ENCODE data around the gene TAL1.
A peak's percentile ranks its signal among the peaks of the same experiment; 100 is the strongest.
"Not testable (repeated sequence)": the region's sequence is repeated elsewhere in the genome, so short reads cannot be mapped to it uniquely, and the experiment has no call there.

TAL1 gene

GRCh38 chr1:47232187-47232874 lies at the start of gene TAL1:
Gene TAL1 (minus strand): TSS chr1:47232225. CDS start chr1:47225888, 6,337 bp downstream.
- TF ChIP-seq CTCF (IDR thresholded peaks at IDR 0.05) = no peak
- Mint-ChIP-seq H3K9me3 (no peaks in the 10 kb centered on the region), H3K4me1 (peaks cover 23% of the 10 kb centered on the region), H3K27me3 (ENCODE audit: low read depth, poor library complexity) (peaks cover 100% of the 10 kb centered on the region), H3K4me3 (peak within 1 kb of the TSS; percentile 72), H3K27ac (peak within 1 kb of the TSS; percentile 66), H3K36me3 (ENCODE audit: low read depth) (no peaks in the 10 kb centered on the region)
- DNase-seq = peak; percentile 36

GRCh38 chr1:47280142-47280541 lies 48.1 kb upstream of the TAL1 start:
- H3K4me1 Mint-ChIP-seq = no peaks in the 10 kb centered on the region
- no peak overlapping the region for H3K27ac Mint-ChIP-seq
- no peak overlapping the region for H3K4me3 Mint-ChIP-seq
- TF ChIP-seq CTCF (IDR thresholded peaks at IDR 0.05) = no peak
- no peaks in the 10 kb centered on the region for H3K9me3 Mint-ChIP-seq
- no peak for DNase-seq
- H3K36me3 Mint-ChIP-seq (ENCODE audit: low read depth) = peaks cover 38% of the 10 kb centered on the region
- no peaks in the 10 kb centered on the region for H3K27me3 Mint-ChIP-seq (ENCODE audit: low read depth, poor library complexity)

GRCh38 chr1:47276850-47277249 lies 44.8 kb upstream of the TAL1 start:
- no peak for DNase-seq
- peaks cover 34% of the 10 kb centered on the region for H3K36me3 Mint-ChIP-seq (ENCODE audit: low read depth)
- H3K27ac Mint-ChIP-seq = no peak overlapping the region
- no peak for TF ChIP-seq CTCF (IDR thresholded peaks at IDR 0.05)
- no peaks in the 10 kb centered on the region for H3K27me3 Mint-ChIP-seq (ENCODE audit: low read depth, poor library complexity)
- H3K9me3 Mint-ChIP-seq = no peaks in the 10 kb centered on the region
- no peak overlapping the region for H3K4me3 Mint-ChIP-seq
- no peaks in the 10 kb centered on the region for H3K4me1 Mint-ChIP-seq

GRCh38 chr1:47275811-47276210 lies 43.8 kb upstream of the TAL1 start:
- H3K36me3 Mint-ChIP-seq (ENCODE audit: low read depth) = peaks cover 32% of the 10 kb centered on the region
- H3K4me1 Mint-ChIP-seq, H3K4me3 Mint-ChIP-seq: not testable (repeated sequence)

GRCh38 chr1:47265529-47265928 lies 33.5 kb upstream of the TAL1 start:
- H3K4me1 Mint-ChIP-seq; DNase-seq; H3K27ac Mint-ChIP-seq; H3K9me3 Mint-ChIP-seq; H3K27me3 Mint-ChIP-seq (ENCODE audit: low read depth, poor library complexity); H3K4me3 Mint-ChIP-seq: not testable (repeated sequence)
- peaks cover 47% of the 10 kb centered on the region for H3K36me3 Mint-ChIP-seq (ENCODE audit: low read depth)

More at GRCh38 chr1:47275811-47276210, 43.8 kb upstream of the TAL1 start:
- not testable (repeated sequence) for DNase-seq; H3K27ac Mint-ChIP-seq; H3K9me3 Mint-ChIP-seq; H3K27me3 Mint-ChIP-seq (ENCODE audit: low read depth, poor library complexity)

- Mint-ChIP-seq H3K27me3 (ENCODE audit: low read depth, poor library complexity) (no peaks in the 10 kb centered on the region), H3K4me1 (no peaks in the 10 kb centered on the region), H3K36me3 (ENCODE audit: low read depth) (peaks cover 45% of the 10 kb centered on the region), H3K27ac (no peak overlapping the region), H3K9me3 (no peaks in the 10 kb centered on the region), H3K4me3 (no peak overlapping the region)
- peak; percentile 51 for DNase-seq
- TF ChIP-seq CTCF (IDR thresholded peaks at IDR 0.05) = peak; percentile 56
Observed at GRCh38 chr1:47262787-47263413, 30.9 kb upstream of the TAL1 start.

- DNase-seq = no peak
- no peaks in the 10 kb centered on the region for H3K4me1 Mint-ChIP-seq
Observed at GRCh38 chr1:47257224-47257623, 25.2 kb upstream of the TAL1 start.

More at GRCh38 chr1:47257224-47257623, 25.2 kb upstream of the TAL1 start:
- Mint-ChIP-seq H3K4me3 (no peak overlapping the region), H3K27ac (no peak overlapping the region), H3K9me3 (no peaks in the 10 kb centered on the region), H3K36me3 (ENCODE audit: low read depth) (peaks cover 40% of the 10 kb centered on the region), H3K27me3 (ENCODE audit: low read depth, poor library complexity) (no peaks in the 10 kb centered on the region)
- no peak for TF ChIP-seq CTCF (IDR thresholded peaks at IDR 0.05)

Measured in nephron progenitor cell (in vitro differentiated cells).